Measurements from ENCODE around the gene KDM6A. TPM values are rescaled to one million over a fixed set of nuclear protein-coding genes. Genes with fewer than 3 reads are reported as not detected.

Gene KDM6A
- total RNA-seq, 1 donor, result 20.3 TPM

GRCh38 chrX:44952329-44953027, 79.5 kb downstream of the KDM6A start:
- no peaks in the 10 kb centered on the region for H3K36me3 ChIP-seq (ENCODE audit: insufficient read depth, low read length)
- no peak overlapping the region for H3K4me2 ChIP-seq (ENCODE audit: insufficient read depth, low read length)
- H3K4me3 ChIP-seq (ENCODE audit: insufficient read depth, low read length), result no peak overlapping the region
- no peak for DNase-seq (ENCODE audit: insufficient read length, low spot score, missing footprints)
- peaks cover 94% of the 10 kb centered on the region for H3K79me2 ChIP-seq (ENCODE audit: insufficient read depth, low read length)
- no peak overlapping the region for H3K27ac ChIP-seq (ENCODE audit: low read depth, low read length)
- no peak for TF ChIP-seq CTCF (IDR thresholded peaks at IDR 0.05; ENCODE audit: extremely low read depth, low read depth, low read length)
- no peaks in the 10 kb centered on the region for H3K4me1 ChIP-seq (ENCODE audit: insufficient read depth, low read length)
- H2AFZ ChIP-seq (ENCODE audit: low read length), result no peak overlapping the region
- no peaks in the 10 kb centered on the region for H3K9me3 ChIP-seq (ENCODE audit: low read depth, low read length)
- no peaks in the 10 kb centered on the region for H3K27me3 ChIP-seq (ENCODE audit: insufficient read depth, low read length)
- H4K20me1 ChIP-seq (ENCODE audit: insufficient read depth, low read length), result peaks cover 76% of the 10 kb centered on the region

- DNase-seq (ENCODE audit: insufficient read length, low spot score, missing footprints), result peak; percentile 17
- Histone ChIP-seq H3K36me3 (ENCODE audit: insufficient read depth, low read length) (no peaks in the 10 kb centered on the region), H3K4me1 (ENCODE audit: insufficient read depth, low read length) (no peaks in the 10 kb centered on the region), H4K20me1 (ENCODE audit: insufficient read depth, low read length) (peaks cover 68% of the 10 kb centered on the region), H3K4me2 (ENCODE audit: insufficient read depth, low read length) (no peak overlapping the region), H2AFZ (ENCODE audit: low read length) (no peak overlapping the region), H3K27ac (ENCODE audit: low read depth, low read length) (no peak overlapping the region), H3K4me3 (ENCODE audit: insufficient read depth, low read length) (no peak overlapping the region), H3K27me3 (ENCODE audit: insufficient read depth, low read length) (no peaks in the 10 kb centered on the region), H3K9me3 (ENCODE audit: low read depth, low read length) (no peaks in the 10 kb centered on the region), H3K79me2 (ENCODE audit: insufficient read depth, low read length) (peaks cover 94% of the 10 kb centered on the region)
- TF ChIP-seq CTCF (IDR thresholded peaks at IDR 0.05; ENCODE audit: extremely low read depth, low read depth, low read length), result no peak
Observed at GRCh38 chrX:44953734-44954502, 80.9 kb downstream of the KDM6A start.

- peaks cover 67% of the 10 kb centered on the region for H4K20me1 ChIP-seq (ENCODE audit: insufficient read depth, low read length)
- no peaks in the 10 kb centered on the region for H3K4me1 ChIP-seq (ENCODE audit: insufficient read depth, low read length)
- no peak overlapping the region for H3K4me3 ChIP-seq (ENCODE audit: insufficient read depth, low read length)
- H3K9me3 ChIP-seq (ENCODE audit: low read depth, low read length), result no peaks in the 10 kb centered on the region
- H3K27me3 ChIP-seq (ENCODE audit: insufficient read depth, low read length), result no peaks in the 10 kb centered on the region
- no peak overlapping the region for H3K27ac ChIP-seq (ENCODE audit: low read depth, low read length)
- H2AFZ ChIP-seq (ENCODE audit: low read length), result no peak overlapping the region
- DNase-seq (ENCODE audit: insufficient read length, low spot score, missing footprints), result no peak
- peaks cover 93% of the 10 kb centered on the region for H3K79me2 ChIP-seq (ENCODE audit: insufficient read depth, low read length)
- no peaks in the 10 kb centered on the region for H3K36me3 ChIP-seq (ENCODE audit: insufficient read depth, low read length)
- TF ChIP-seq CTCF (IDR thresholded peaks at IDR 0.05; ENCODE audit: extremely low read depth, low read depth, low read length), result no peak
- no peak overlapping the region for H3K4me2 ChIP-seq (ENCODE audit: insufficient read depth, low read length)
Observed at GRCh38 chrX:44954562-44954961, 81.6 kb downstream of the KDM6A start.

GRCh38 chrX:44957848-44958247, 84.9 kb downstream of the KDM6A start:
- no peak overlapping the region for H3K27ac ChIP-seq (ENCODE audit: low read depth, low read length)
- no peak overlapping the region for H3K4me2 ChIP-seq (ENCODE audit: insufficient read depth, low read length)
- no peak overlapping the region for H3K4me3 ChIP-seq (ENCODE audit: insufficient read depth, low read length)
- H3K4me1 ChIP-seq (ENCODE audit: insufficient read depth, low read length), result no peaks in the 10 kb centered on the region
- H3K9me3 ChIP-seq (ENCODE audit: low read depth, low read length), result no peaks in the 10 kb centered on the region
- no peak for DNase-seq (ENCODE audit: insufficient read length, low spot score, missing footprints)
- H3K27me3 ChIP-seq (ENCODE audit: insufficient read depth, low read length), result no peaks in the 10 kb centered on the region
- H2AFZ ChIP-seq (ENCODE audit: low read length), result no peak overlapping the region
- no peak for TF ChIP-seq CTCF (IDR thresholded peaks at IDR 0.05; ENCODE audit: extremely low read depth, low read depth, low read length)
- peaks cover 90% of the 10 kb centered on the region for H3K79me2 ChIP-seq (ENCODE audit: insufficient read depth, low read length)
- peaks cover 65% of the 10 kb centered on the region for H4K20me1 ChIP-seq (ENCODE audit: insufficient read depth, low read length)
- H3K36me3 ChIP-seq (ENCODE audit: insufficient read depth, low read length), result no peaks in the 10 kb centered on the region
